LNCaP clone FGC (cell line): ENCODE measurements around the gene PLSCR3.

Experiments used
- DNase-seq: peaks from one replicate; pipeline ENCODE4 v3.0.0-alpha.2; 2011; ENCODE audit warnings: low read depth
- H3K4me3 ChIP-seq: 2 replicates; pipeline ENCODE4 v1.5.1; 2011; ENCODE audit warnings: mild to moderate bottlenecking, low read depth, low read length, control low read depth
- TF ChIP-seq, protein P1 (sequence below): IDR thresholded peaks from 2 replicates; pipeline ENCODE4 v1.5.1; 2012; ENCODE audit warnings: mild to moderate bottlenecking; ENCODE audit not compliant: control insufficient read depth, insufficient read depth; ENCODE audit errors: extremely low read depth

The PLSCR3 gene

DNA sequence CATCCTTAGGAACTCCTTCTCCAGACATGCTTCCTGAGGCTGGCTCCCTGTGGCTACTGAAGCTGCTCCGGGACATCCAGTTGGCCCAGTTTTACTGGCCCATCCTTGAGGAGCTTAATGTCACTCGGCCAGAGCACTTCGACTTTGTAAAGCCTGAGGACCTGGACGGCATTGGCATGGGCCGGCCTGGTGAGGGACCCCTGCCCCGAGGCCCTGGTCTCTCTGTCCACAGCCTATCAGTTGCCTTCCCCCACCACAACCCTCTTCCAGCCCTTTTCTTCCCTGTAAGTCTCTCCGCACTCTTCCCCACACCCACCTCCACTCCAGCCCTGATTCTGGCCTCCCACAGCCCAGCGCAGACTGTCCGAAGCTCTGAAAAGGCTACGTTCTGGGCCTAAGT, 11.4 kb downstream of the PLSCR3 start:
- no peak overlapping the region for H3K4me3 ChIP-seq
- DNase-seq, result no peak
- TF ChIP-seq, protein P1, sequence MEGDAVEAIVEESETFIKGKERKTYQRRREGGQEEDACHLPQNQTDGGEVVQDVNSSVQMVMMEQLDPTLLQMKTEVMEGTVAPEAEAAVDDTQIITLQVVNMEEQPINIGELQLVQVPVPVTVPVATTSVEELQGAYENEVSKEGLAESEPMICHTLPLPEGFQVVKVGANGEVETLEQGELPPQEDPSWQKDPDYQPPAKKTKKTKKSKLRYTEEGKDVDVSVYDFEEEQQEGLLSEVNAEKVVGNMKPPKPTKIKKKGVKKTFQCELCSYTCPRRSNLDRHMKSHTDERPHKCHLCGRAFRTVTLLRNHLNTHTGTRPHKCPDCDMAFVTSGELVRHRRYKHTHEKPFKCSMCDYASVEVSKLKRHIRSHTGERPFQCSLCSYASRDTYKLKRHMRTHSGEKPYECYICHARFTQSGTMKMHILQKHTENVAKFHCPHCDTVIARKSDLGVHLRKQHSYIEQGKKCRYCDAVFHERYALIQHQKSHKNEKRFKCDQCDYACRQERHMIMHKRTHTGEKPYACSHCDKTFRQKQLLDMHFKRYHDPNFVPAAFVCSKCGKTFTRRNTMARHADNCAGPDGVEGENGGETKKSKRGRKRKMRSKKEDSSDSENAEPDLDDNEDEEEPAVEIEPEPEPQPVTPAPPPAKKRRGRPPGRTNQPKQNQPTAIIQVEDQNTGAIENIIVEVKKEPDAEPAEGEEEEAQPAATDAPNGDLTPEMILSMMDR, result no peak

DNA sequence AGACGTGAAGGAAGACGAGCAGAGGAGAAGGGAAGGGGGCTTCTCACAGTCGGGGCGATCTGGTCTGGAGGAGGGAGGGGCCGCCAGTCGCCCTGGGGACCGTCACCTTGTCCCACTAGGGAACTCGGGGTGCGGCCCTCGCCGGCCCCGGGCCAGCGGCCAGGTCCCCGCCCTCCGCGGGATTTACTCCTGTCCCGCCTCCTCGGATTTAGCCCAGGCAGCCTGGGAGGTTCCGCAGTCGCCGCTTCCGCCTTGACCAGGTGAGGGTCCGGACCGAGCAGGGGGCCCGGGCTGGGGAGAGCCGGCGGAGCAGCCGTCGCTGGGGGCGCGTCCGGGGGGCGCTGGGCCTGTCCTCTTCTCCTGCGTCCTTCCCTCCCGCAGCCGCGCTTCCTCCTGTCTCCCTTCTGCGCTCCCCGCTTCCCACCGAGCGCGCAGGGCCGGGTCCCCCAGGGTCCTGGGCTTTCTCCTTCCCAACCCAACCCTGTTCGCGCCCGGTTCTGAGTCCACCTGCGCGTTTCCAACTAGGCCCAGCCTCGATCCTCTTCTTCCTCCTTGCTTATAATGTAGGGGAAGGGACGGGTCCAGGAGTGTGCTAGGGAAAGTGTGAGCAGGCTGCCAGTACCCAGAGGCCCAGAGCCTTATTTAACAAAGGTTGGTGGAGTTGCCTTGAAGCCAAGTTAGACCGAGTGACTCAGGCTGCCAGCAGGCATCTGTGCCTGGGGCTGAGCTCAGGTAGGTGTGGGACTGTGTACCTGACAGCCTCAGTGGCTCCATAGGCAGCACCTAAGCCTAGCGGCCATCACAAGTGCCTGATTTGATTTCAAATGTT, 13.3 kb downstream of the PLSCR3 start, which contains the start of gene TNK1:
Gene TNK1, plus strand, starts transcription at position 235 of the 829 bp plus-strand sequence. CDS start 1,838 bp downstream, outside the sequence.
- no peak for DNase-seq
- TF ChIP-seq, protein P1, result no peak
- H3K4me3 ChIP-seq, result peak within 1 kb of the TSS; percentile 62

DNA sequence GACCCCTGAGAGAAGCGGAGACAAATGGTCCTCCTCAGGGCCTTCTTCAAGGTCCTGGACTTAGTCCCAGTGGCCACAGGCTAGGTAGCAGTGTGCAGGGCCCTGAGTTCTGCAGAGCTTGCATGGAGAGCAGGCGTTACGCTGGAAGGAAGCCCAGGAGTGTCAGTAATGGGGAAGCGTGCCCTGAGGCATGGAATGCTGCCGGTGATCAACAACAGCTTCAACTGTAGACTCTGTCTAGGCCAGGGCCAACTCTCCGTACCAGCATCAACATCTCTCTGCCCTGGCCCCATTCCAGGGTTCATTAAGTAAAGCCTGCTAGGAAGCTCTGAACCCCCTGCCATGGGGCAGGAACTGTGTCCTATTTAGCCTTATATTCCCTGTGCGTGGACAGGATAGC, 14.0 kb downstream of the PLSCR3 start:
- peak; percentile 67 for DNase-seq
- TF ChIP-seq, protein P1, result no peak
- peak overlapping the region; percentile 62 for H3K4me3 ChIP-seq

DNA sequence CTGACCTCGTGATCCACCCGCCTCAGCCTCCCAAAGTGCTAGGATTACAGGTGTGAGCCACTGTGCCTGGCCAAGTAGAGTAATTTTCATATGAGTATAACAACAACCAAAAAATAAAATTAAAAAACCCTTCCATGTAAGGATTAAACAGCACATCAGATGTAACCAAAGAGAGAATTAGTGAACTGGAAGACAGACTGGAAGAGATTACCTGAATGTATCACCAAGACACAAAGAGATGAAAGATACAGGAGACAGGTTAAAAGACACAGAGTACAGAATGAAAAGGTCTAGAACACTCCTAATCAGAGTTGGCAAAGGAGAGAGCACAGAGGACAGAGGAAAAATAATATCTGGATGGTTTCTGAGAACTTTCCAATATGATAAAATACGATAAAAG, 15.2 kb downstream of the PLSCR3 start:
- no peak for DNase-seq
- TF ChIP-seq, protein P1, result no peak
- H3K4me3 ChIP-seq, result no peak overlapping the region

DNA sequence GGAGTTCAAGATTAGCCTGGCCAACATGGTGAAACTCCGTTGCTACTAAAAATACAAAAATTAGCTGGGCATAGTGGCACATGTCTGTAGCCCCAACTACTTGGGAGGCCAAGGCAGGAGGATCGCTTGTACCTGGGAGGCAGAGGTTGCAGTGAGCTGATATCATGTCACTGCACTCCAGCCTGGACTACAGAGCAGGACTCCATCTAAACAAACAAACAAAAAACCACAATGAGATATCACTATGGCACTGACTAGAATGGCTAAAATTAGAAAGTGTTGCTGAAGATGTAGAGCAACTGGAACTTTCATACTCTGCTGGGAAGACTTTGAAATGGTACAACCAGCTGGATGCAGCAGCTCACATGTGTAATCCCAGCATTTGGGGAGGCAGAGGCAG, 20.0 kb downstream of the PLSCR3 start:
- no peak for DNase-seq
- TF ChIP-seq, protein P1, result no peak
- H3K4me3 ChIP-seq, result no peak overlapping the region

DNA sequence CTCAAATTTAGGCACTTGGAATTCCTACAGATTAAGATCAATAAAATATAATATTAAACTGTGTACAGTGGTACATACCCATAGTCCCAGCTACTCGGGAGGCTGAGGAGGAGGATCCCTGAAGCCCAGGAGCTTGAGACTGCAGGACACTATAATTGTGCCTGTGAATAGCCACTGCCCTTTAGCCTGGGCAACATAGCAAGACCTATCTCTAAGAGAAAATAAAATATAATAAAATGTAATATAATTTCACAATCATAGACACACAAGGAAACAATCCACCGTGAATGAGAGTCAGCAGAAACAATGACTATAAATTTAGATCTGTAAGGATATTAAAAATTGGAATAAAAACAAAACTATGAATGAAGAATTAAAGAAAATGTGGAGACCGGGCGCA, 23.5 kb downstream of the PLSCR3 start:
- TF ChIP-seq, protein P1, result no peak
- DNase-seq, result no peak
- no peak overlapping the region for H3K4me3 ChIP-seq
